ENCODE data around the gene TLR7. TPM values are rescaled to one million over a fixed set of nuclear protein-coding genes. Genes with fewer than 3 reads are reported as not detected.

Gene TLR7
- total and polyA plus RNA-seq, 2 of the 4 experiments (the other 2 are of a cell fraction) = not detected

- ChIA-PET POLR2A (ENCODE audit: unreplicated experiment) (no interaction called here), CTCF (no interaction called here)
- TF ChIP-seq ELK1 (IDR thresholded peaks at IDR 0.05; ENCODE audit: borderline replicate concordance, low read depth, low read length) = no peak
- no peak for TF ChIP-seq FOS (IDR thresholded peaks at IDR 0.05; ENCODE audit: low read depth, low read length)
- TF ChIP-seq POLR2A (IDR thresholded peaks at IDR 0.05; ENCODE audit: low read depth, low read length) = no peak
- TF ChIP-seq RFX5 (IDR thresholded peaks at IDR 0.05; ENCODE audit: low read depth, low read length) = no peak
- TF ChIP-seq RCOR1 (IDR thresholded peaks at IDR 0.05; ENCODE audit: insufficient replicate concordance, low read length) = no peak
- TF ChIP-seq MAFK (IDR thresholded peaks at IDR 0.05; ENCODE audit: low read depth, low read length) = no peak
- TF ChIP-seq CEBPB (IDR thresholded peaks at IDR 0.05; ENCODE audit: low read depth, low read length) = no peak
- no peak for TF ChIP-seq BHLHE40 (IDR thresholded peaks at IDR 0.05; ENCODE audit: low read depth, low read length)
- TF ChIP-seq CHD1 (IDR thresholded peaks at IDR 0.05; ENCODE audit: low read depth, low read length) = no peak
- no peak for TF ChIP-seq MAZ (IDR thresholded peaks at IDR 0.05; ENCODE audit: borderline replicate concordance, low read depth, low read length)
- TF ChIP-seq MXI1 (IDR thresholded peaks at IDR 0.05; ENCODE audit: borderline replicate concordance, low read depth, low read length) = no peak
- no peak for TF ChIP-seq RAD21 (IDR thresholded peaks at IDR 0.05; ENCODE audit: low read length)
- TF ChIP-seq SMC3 (IDR thresholded peaks at IDR 0.05; ENCODE audit: low read depth, low read length) = no peak
- TF ChIP-seq NFE2L2 (IDR thresholded peaks at IDR 0.05; ENCODE audit: low read depth, low read length) = no peak
- no peak for TF ChIP-seq CTCF (conservative IDR thresholded peaks at IDR 0.05; ENCODE audit: low read depth, low read length)
- TF ChIP-seq USF2 (IDR thresholded peaks at IDR 0.05; ENCODE audit: low read depth, low read length) = no peak
- Histone ChIP-seq H4K91ac (ENCODE audit: insufficient read depth, low read depth, low read length) (no peak overlapping the region), H3K56ac (ENCODE audit: extremely low read depth, insufficient read depth, low read length) (no peak overlapping the region), H2BK5ac (ENCODE audit: low read depth, low read length, poor library complexity, severe bottlenecking) (no peak overlapping the region), H4K20me1 (ENCODE audit: insufficient read depth, low read length) (no peaks in the 10 kb centered on the region), H3K14ac (replicated peaks; ENCODE audit: low read depth, low read length) (no peak overlapping the region), H3K36me3 (ENCODE audit: control insufficient read depth, insufficient read depth, low read length) (no peaks in the 10 kb centered on the region), H3K18ac (ENCODE audit: low read depth, low read length) (no peak overlapping the region), H4K5ac (ENCODE audit: low read depth, low read length) (no peak overlapping the region), H3K4me1 (ENCODE audit: control insufficient read depth, insufficient read depth, low read length) (no peaks in the 10 kb centered on the region), H2BK15ac (ENCODE audit: low read depth, low read length) (no peak overlapping the region), H3K4me3 (ENCODE audit: insufficient read depth, low read depth, low read length) (no peak overlapping the region), H2AK5ac (ENCODE audit: low read depth, low read length) (no peak overlapping the region), H2BK120ac (ENCODE audit: low read depth, low read length) (no peak overlapping the region), H2AK9ac (replicated peaks; ENCODE audit: low read depth, low read length, poor library complexity) (no peak overlapping the region), H3K27me3 (ENCODE audit: control insufficient read depth, insufficient read depth, low read length) (no peaks in the 10 kb centered on the region), H3K4me2 (ENCODE audit: low read depth, low read length) (no peak overlapping the region), H3K9ac (ENCODE audit: low read depth, low read length) (no peak overlapping the region), H2AFZ (replicated peaks; ENCODE audit: low read length, poor library complexity) (no peak overlapping the region), H3K27ac (ENCODE audit: insufficient read depth, low read length) (no peak overlapping the region), H3K9me1 (ENCODE audit: insufficient read depth, low read length) (no peaks in the 10 kb centered on the region), H2BK20ac (ENCODE audit: low read depth, low read length) (no peak overlapping the region), H3K79me1 (ENCODE audit: low read depth in 1 of 2, low read length in 2 of 2) (no peaks in the 10 kb centered on the region), H4K8ac (ENCODE audit: low read depth in 2 of 2, low read length in 2 of 2) (no peak overlapping the region), H3K23ac (ENCODE audit: low read depth, low read length) (no peak overlapping the region), H3K4ac (ENCODE audit: low read depth, low read length) (no peak overlapping the region), H3K9me3 (ENCODE audit: control insufficient read depth, insufficient read depth, low read length) (no peaks in the 10 kb centered on the region)
- intact Hi-C loops (cut with micrococcal nuclease) (no loop called here), dilution Hi-C loops (cut with HindIII; ENCODE audit: low sequenced_read_pairs, unreplicated experiment) (no loop called here), in situ Hi-C loops (cut with MboI; ENCODE audit: low sequenced_read_pairs) (no loop called here)
- ATAC-seq (ENCODE audit: low read depth) (no peak), DNase-seq (no peak)
- no TSS peak for BruUV-seq (replicated peaks)
- no CpG with 5 or more reads among the region's 1 CpG for WGBS, 2 experiments (ENCODE audit: extremely low coverage in 2 of 2, insufficient read length in 1 of 2)
Measured at GRCh38 chrX:12936947-12937346, 70.1 kb downstream of the TLR7 start.
